ENCODE results near the gene GJD2.

GJD2 gene

GRCh38 chr15:34724481-34724880 lies 30.3 kb downstream of the GJD2 start:
- ATAC-seq (no peak), DNase-seq (no peak)

- DNase-seq (no peak), ATAC-seq (no peak)
These were observed 32.4 kb downstream of the GJD2 start for GRCh38 chr15:34722439-34722836.

- no peak for ATAC-seq
- no peak for DNase-seq
These were observed 32.9 kb downstream of the GJD2 start for GRCh38 chr15:34721802-34722438.

GRCh38 chr15:34721157-34721801 lies 33.5 kb downstream of the GJD2 start:
- ATAC-seq: no peak
- DNase-seq: no peak

GRCh38 chr15:34719695-34720094 lies 35.1 kb downstream of the GJD2 start:
- ATAC-seq (no peak), DNase-seq (no peak)

- ATAC-seq (no peak), DNase-seq (no peak)
These were observed 35.8 kb downstream of the GJD2 start for GRCh38 chr15:34718681-34719665.

GRCh38 chr15:34717729-34718128 lies 37.1 kb downstream of the GJD2 start:
- DNase-seq (no peak), ATAC-seq (no peak)

- ATAC-seq: no peak
- DNase-seq: no peak
These were observed 38.7 kb downstream of the GJD2 start for GRCh38 chr15:34716111-34716510.

GRCh38 chr15:34714476-34715121 lies 40.2 kb downstream of the GJD2 start:
- no peak for ATAC-seq
- DNase-seq: no peak

- ATAC-seq: no peak
- no peak for DNase-seq
These were observed 41.2 kb downstream of the GJD2 start for GRCh38 chr15:34713635-34714034.

- ATAC-seq (no peak), DNase-seq (no peak)
These were observed 44.9 kb downstream of the GJD2 start for GRCh38 chr15:34709866-34710265.

- DNase-seq: no peak
- ATAC-seq: no peak
These were observed 46.4 kb downstream of the GJD2 start for GRCh38 chr15:34708422-34708821.

GRCh38 chr15:34701536-34701935 lies 53.3 kb downstream of the GJD2 start:
- no peak for ATAC-seq
- DNase-seq: no peak

Data from stimulated activated naive CD8-positive, alpha-beta T cell treated with anti-CD3 and anti-CD28 coated beads, Interleukin-15, Interleukin-2, amounts not matched to agents 100 U/mL and 50 U/mL, for 24 hours (primary cell).